Activated CD8-positive, alpha-beta memory T cell treated with anti-CD3 and anti-CD28 coated beads, Interleukin-2, amount 50 U/mL, for 24 hours (primary cell): Measurements from ENCODE around the gene FAM227A.
"Not testable (repeated sequence)": the region's sequence is repeated elsewhere in the genome, so short reads cannot be mapped to it uniquely, and the experiment has no call there.

Source experiments
- DNase-seq: peaks from one replicate; pipeline ENCODE4 v3.0.0-alpha.2; 2020; ENCODE audit errors: extremely low read depth

FAM227A gene

GRCh38 chr22:38657045-38657909, 1.1 kb upstream of the FAM227A start:
- peak; percentile 17 for DNase-seq

GRCh38 chr22:38655519-38656255, 505 bp downstream of the FAM227A start:
- no peak for DNase-seq

- no peak for DNase-seq
Measured at GRCh38 chr22:38653741-38654140, 2.5 kb downstream of the FAM227A start.

GRCh38 chr22:38652859-38653258, 3.3 kb downstream of the FAM227A start:
- no peak for DNase-seq

GRCh38 chr22:38649841-38650522, 6.2 kb downstream of the FAM227A start:
- no peak for DNase-seq

GRCh38 chr22:38645430-38645829, 10.8 kb downstream of the FAM227A start:
- no peak for DNase-seq

- not testable (repeated sequence) for DNase-seq
Measured at GRCh38 chr22:38644245-38644644, 11.9 kb downstream of the FAM227A start.

- DNase-seq, result no peak
Measured at GRCh38 chr22:38641476-38642040, 14.6 kb downstream of the FAM227A start.

- DNase-seq, result no peak
Measured at GRCh38 chr22:38638728-38639127, 17.5 kb downstream of the FAM227A start.

- no peak for DNase-seq
Measured at GRCh38 chr22:38638216-38638615, 18.0 kb downstream of the FAM227A start.

- no peak for DNase-seq
Measured at GRCh38 chr22:38632528-38632927, 23.7 kb downstream of the FAM227A start.

- no peak for DNase-seq
Measured at GRCh38 chr22:38631724-38632123, 24.5 kb downstream of the FAM227A start.

GRCh38 chr22:38629108-38629507, 27.1 kb downstream of the FAM227A start:
- no peak for DNase-seq

GRCh38 chr22:38628444-38628843, 27.7 kb downstream of the FAM227A start:
- DNase-seq, result no peak

GRCh38 chr22:38623351-38623750, 32.8 kb downstream of the FAM227A start:
- DNase-seq, result no peak

- no peak for DNase-seq
Measured at GRCh38 chr22:38618682-38619081, 37.5 kb downstream of the FAM227A start.

- DNase-seq, result no peak
Measured at GRCh38 chr22:38618258-38618657, 37.9 kb downstream of the FAM227A start.

GRCh38 chr22:38615064-38615405, 41.2 kb downstream of the FAM227A start:
- not testable (repeated sequence) for DNase-seq

GRCh38 chr22:38614332-38615063, 41.7 kb downstream of the FAM227A start:
- no peak for DNase-seq

GRCh38 chr22:38613588-38613987, 42.6 kb downstream of the FAM227A start:
- DNase-seq, result no peak

GRCh38 chr22:38612217-38613006, 43.8 kb downstream of the FAM227A start:
- no peak for DNase-seq
